Tibial nerve (tissue), 4 donors: ENCODE results near the gene GNA14.

ENCODE experiments used
- CTCF ChIP-seq, 5 experiments: fragments of 200-600 bp in 3 of 5; fragments of 450-650 bp in 2 of 5; sonication (generic) in 3 of 5; IDR thresholded peaks; one replicate each; pipeline ENCODE4 v1.5.1; 2016 to 2019; ENCODE audit warnings: antibody characterized with exemption in 5 of 5, mild to moderate bottlenecking in 3 of 5, moderate library complexity in 2 of 5
- EP300 ChIP-seq, 2 donors: sonication (generic); formaldehyde crosslinking; IDR thresholded peaks; one replicate each; pipeline ENCODE4 v1.6.1; 2017; ENCODE audit warnings: antibody characterized with exemption in 2 of 2, mild to moderate bottlenecking in 1 of 2
- POLR2A ChIP-seq, 2 donors: fragments of 450-650 bp; IDR thresholded peaks; one replicate each; pipeline ENCODE4 v1.6.1; 2017; ENCODE audit warnings: antibody characterized with exemption in 2 of 2, mild to moderate bottlenecking in 2 of 2, moderate library complexity in 2 of 2

GRCh38 chr9:77593528-77593927 is 54.6 kb downstream of the GNA14 start:
- TF ChIP-seq EP300 (IDR thresholded peaks at IDR 0.05): no peak
- TF ChIP-seq CTCF (IDR thresholded peaks at IDR 0.05): no peak
- TF ChIP-seq POLR2A (IDR thresholded peaks at IDR 0.05): no peak
